ENCODE measurements around the gene AKR1C1. TPM values are rescaled to one million over a fixed set of nuclear protein-coding genes. Genes with fewer than 3 reads are reported as not detected.
"Not testable (repeated sequence)": the region's sequence is repeated elsewhere in the genome, so short reads cannot be mapped to it uniquely, and the experiment has no call there.

The AKR1C1 gene
- total RNA-seq, 1 donor from 2014 or later, result 54.5 TPM

DNA sequence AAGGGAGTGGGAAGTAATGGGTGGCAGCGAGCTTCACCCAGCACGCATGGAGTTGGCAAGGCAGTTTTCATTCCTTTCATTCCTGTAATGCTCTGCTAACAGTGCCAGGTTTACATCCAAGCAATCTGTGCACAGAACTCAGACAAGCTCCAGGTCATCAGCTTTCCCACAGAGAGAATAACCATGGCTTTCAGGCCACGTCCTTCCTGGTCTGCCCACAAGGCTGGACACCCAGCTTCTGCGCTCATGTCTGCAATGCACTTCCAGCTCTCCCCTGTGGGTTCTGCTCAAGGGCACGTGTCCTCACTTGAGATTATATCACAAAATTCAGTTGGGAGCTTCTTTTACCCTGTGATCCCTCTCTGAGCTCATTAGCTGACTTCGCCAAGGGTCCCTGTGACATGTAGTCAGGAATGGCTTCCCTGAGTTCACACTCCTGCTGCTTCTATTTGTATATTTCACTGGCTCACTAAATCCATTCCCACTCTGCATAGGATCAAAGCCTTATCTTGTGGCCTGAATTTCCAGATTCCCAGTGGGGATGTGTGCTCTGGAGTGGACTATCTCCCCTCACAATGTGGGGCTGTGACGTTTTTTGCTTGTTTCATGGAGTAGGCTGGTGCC is 21.9 kb downstream of the AKR1C1 start:
- Histone ChIP-seq H3K4me1 (peaks cover 13% of the 10 kb centered on the region), H3K27ac (no peak overlapping the region), H3K4me3 (no peak overlapping the region), H3K27me3 (ENCODE audit: low read depth) (no peaks in the 10 kb centered on the region), H3K36me3 (no peaks in the 10 kb centered on the region), H3K9me3 (no peaks in the 10 kb centered on the region)
- TF ChIP-seq, protein P1, sequence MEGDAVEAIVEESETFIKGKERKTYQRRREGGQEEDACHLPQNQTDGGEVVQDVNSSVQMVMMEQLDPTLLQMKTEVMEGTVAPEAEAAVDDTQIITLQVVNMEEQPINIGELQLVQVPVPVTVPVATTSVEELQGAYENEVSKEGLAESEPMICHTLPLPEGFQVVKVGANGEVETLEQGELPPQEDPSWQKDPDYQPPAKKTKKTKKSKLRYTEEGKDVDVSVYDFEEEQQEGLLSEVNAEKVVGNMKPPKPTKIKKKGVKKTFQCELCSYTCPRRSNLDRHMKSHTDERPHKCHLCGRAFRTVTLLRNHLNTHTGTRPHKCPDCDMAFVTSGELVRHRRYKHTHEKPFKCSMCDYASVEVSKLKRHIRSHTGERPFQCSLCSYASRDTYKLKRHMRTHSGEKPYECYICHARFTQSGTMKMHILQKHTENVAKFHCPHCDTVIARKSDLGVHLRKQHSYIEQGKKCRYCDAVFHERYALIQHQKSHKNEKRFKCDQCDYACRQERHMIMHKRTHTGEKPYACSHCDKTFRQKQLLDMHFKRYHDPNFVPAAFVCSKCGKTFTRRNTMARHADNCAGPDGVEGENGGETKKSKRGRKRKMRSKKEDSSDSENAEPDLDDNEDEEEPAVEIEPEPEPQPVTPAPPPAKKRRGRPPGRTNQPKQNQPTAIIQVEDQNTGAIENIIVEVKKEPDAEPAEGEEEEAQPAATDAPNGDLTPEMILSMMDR (IDR thresholded peaks at IDR 0.05), result no peak
- intact Hi-C loops (cut with DNase I), result no loop called here
- ATAC-seq (peak; percentile 2 to 27), DNase-seq (no peak)

DNA sequence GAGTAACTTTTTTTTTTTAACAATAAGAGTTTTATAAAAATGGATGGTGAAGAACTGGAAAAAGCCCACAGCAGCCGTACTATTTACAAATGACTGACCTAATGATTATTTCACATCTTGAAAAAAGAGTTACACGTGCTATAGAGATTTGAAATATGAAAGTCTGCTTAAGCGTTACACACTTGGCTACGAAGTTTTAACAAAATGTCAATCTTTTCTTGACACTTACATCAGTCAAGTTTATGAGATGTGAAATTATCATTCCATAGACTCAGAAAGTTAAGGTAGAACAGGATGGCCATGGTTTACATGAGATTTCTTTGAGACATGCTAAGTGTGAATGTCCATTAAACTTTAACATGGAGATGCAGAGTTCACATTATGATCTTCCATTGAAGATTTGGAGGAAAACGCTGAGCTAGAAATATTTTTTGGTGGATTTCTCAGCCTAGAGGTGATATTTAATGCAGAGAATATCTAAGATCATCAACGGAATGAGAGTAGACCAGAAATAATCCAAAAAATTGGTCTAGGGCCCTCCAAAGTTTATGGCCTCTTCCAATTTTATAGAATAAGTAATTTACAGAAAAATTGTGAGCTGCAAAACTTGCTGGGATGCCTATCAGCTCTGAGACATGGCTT is 24.9 kb downstream of the AKR1C1 start:
- H3K27ac ChIP-seq; intact Hi-C loops (cut with DNase I); H3K4me1 ChIP-seq; H3K27me3 ChIP-seq (ENCODE audit: low read depth); ATAC-seq; H3K4me3 ChIP-seq; DNase-seq; H3K36me3 ChIP-seq; H3K9me3 ChIP-seq: not testable (repeated sequence)

DNA sequence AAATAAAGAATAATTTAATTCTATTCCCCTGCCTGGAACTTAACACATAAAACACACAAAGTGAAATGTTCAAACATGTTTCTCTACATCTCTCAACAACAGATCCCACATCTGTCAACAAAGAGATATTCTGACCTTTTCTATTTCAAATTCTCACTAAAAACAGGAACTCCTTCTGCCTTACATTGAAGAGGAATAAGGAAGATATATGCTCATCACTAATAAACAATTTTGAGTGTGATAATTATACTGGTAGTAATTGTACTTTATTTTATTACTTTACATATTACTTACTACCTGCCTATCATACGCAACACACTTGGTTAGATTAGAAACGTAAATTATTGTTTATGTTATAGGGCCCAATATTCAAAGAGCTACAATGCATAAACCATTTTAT is 27.0 kb downstream of the AKR1C1 start:
- ATAC-seq (no peak), DNase-seq (no peak)
- Histone ChIP-seq H3K4me3 (no peak overlapping the region), H3K9me3 (no peaks in the 10 kb centered on the region), H3K4me1 (peaks cover 3% of the 10 kb centered on the region), H3K27me3 (ENCODE audit: low read depth) (no peaks in the 10 kb centered on the region), H3K36me3 (no peaks in the 10 kb centered on the region), H3K27ac (no peak overlapping the region)
- TF ChIP-seq, protein P1 (IDR thresholded peaks at IDR 0.05), result no peak
- intact Hi-C loops (cut with DNase I), result no loop called here

DNA sequence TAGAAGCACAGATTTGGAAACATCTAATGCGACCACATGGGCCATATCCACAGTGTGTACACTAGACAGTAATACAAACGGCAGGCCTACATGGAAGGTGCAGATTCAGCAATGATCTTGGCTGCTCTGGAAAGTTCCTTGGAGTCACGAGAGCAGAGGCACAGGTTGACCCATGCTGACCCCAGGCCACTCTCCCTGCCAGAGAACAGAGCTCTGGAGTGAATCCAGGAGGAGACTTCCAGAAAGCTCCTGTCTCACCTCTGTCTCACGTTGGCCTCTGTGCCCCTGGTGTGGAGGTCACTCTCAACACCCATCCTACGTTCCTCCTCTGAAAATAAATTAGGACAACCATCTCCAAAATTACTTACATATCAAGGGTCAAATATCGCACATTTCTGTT is 28.2 kb downstream of the AKR1C1 start:
- H3K4me3 ChIP-seq; H3K36me3 ChIP-seq; H3K27me3 ChIP-seq (ENCODE audit: low read depth); DNase-seq; ATAC-seq; H3K27ac ChIP-seq; intact Hi-C loops (cut with DNase I); H3K9me3 ChIP-seq; H3K4me1 ChIP-seq: not testable (repeated sequence)

DNA sequence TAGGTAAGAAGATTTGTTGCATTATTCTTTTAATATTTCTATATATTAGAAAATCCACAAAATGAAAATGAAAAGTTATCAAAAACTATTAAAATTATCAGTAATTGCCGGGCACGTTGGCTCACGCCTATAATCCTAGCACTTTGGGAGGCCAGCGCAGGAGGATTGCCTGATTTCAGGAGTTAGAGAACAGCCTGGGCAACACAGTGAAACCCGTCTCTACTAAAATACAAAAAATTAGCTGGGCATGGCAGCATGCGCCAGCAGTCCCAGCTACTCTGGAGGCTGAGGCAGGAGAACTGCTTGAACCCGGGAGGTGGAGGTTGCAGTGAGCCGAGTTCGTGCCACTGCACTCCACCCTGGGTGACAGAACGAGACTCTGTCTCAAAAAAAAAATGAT is 29.3 kb downstream of the AKR1C1 start:
- H3K36me3 ChIP-seq; DNase-seq; intact Hi-C loops (cut with DNase I); H3K27me3 ChIP-seq (ENCODE audit: low read depth); H3K9me3 ChIP-seq; H3K27ac ChIP-seq; H3K4me1 ChIP-seq; ATAC-seq; H3K4me3 ChIP-seq: not testable (repeated sequence)

DNA sequence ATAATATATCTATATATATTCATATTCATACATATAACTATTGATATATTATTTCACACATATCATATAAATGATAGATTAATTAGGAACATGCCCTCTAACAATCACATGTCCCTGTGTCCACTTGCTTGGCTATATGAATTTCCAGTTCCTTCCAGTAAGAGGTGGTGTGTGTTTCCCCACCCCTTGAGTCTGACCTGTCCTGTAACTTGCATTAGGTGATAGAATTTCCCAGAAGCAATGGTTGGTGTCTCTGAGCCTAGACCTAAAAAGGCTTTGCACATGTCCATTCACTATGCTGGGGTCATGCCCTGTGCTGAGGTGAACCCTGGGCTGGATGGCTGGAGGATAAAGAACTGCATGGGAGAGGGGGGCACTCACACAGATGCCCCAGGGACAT is 31.0 kb downstream of the AKR1C1 start:
- intact Hi-C loops (cut with DNase I); H3K4me1 ChIP-seq; H3K4me3 ChIP-seq; H3K27me3 ChIP-seq (ENCODE audit: low read depth); H3K36me3 ChIP-seq; H3K27ac ChIP-seq; H3K9me3 ChIP-seq; DNase-seq; ATAC-seq: not testable (repeated sequence)

DNA sequence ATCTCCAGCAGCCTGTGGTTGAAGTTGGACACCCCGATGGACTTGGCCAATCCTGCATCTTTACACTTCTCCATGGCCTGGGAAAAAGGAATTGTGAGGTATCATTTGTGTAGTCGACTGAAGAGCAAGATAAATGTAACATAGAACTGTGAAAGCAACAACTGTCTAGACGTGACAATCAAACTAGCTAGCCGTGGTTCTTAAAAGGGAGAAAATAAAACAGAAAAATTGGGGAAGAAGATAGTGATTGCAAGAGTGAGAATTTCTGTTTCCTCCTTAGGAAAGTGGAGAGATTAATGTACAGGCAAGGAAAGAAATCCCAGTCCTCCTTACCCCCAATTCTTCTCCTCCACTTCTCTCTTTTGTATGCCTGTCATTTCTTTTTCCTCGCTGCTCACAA is 35.5 kb downstream of the AKR1C1 start:
- no peaks in the 10 kb centered on the region for H3K9me3 ChIP-seq
- ATAC-seq, result no peak
- TF ChIP-seq, protein P1 (IDR thresholded peaks at IDR 0.05), result no peak

More for the DNA sequence above, 35.5 kb downstream of the AKR1C1 start:
- no peaks in the 10 kb centered on the region for H3K36me3 ChIP-seq
- intact Hi-C loops (cut with DNase I), result no loop called here
- no peaks in the 10 kb centered on the region for H3K4me1 ChIP-seq
- DNase-seq, result no peak
- H3K4me3 ChIP-seq, result no peak overlapping the region
- H3K27me3 ChIP-seq (ENCODE audit: low read depth), result no peaks in the 10 kb centered on the region
- no peak overlapping the region for H3K27ac ChIP-seq

All from lower lobe of right lung (tissue), 2 donors.